Astrocyte (in vitro differentiated cells and primary cell): Measurements from ENCODE around the gene ATL1. TPM values are rescaled to one million over a fixed set of nuclear protein-coding genes. Genes with fewer than 3 reads are reported as not detected.

Experiments used
- DNase-seq: peaks from one replicate; pipeline ENCODE4 v3.0.0-alpha.2; 2010; ENCODE audit warnings: low read depth
- FAIRE-seq: peaks from 2 replicates; lab custom pipeline; 2011; peaks lifted over from hg19 to GRCh38; lab: Jason Lieb, UNC
- H2AFZ ChIP-seq: 2 replicates; pipeline ENCODE4 v1.6.0; 2012; ENCODE audit warnings: low read depth, low read length, inconsistent platforms
- H3K27ac ChIP-seq: 2 replicates; pipeline ENCODE4 v1.5.1; 2011; ENCODE audit warnings: low read depth, low read length, inconsistent platforms
- H3K27me3 ChIP-seq: 2 replicates; pipeline ENCODE4 v1.6.0; 2011; ENCODE audit warnings: low read length, inconsistent platforms; ENCODE audit not compliant: insufficient read depth
- H3K36me3 ChIP-seq: 2 replicates; pipeline ENCODE4 v1.5.1; 2011; ENCODE audit warnings: low read length, inconsistent platforms; ENCODE audit not compliant: insufficient read depth
- H3K4me1 ChIP-seq: 2 replicates; pipeline ENCODE4 v1.5.1; 2011; ENCODE audit warnings: low read length, inconsistent platforms; ENCODE audit not compliant: insufficient read depth
- H3K4me2 ChIP-seq: 2 replicates; pipeline ENCODE4 v1.6.0; 2012; ENCODE audit warnings: low read length, inconsistent platforms
- H3K4me3 ChIP-seq: 2 replicates; pipeline ENCODE4 v1.5.1; 2011; ENCODE audit warnings: low read depth, mild to moderate bottlenecking, low read length, inconsistent platforms; ENCODE audit not compliant: insufficient read depth
- H3K79me2 ChIP-seq: 2 replicates; pipeline ENCODE4 v1.6.0; 2012; ENCODE audit warnings: mild to moderate bottlenecking, low read length, inconsistent platforms; ENCODE audit not compliant: insufficient read depth
- H3K9ac ChIP-seq: 2 replicates; pipeline ENCODE4 v1.6.0; 2012; ENCODE audit warnings: mild to moderate bottlenecking, low read length, inconsistent platforms
- H3K9me3 ChIP-seq: 2 replicates; pipeline ENCODE4 v1.5.1; 2012; ENCODE audit warnings: low read depth, mild to moderate bottlenecking, low read length, inconsistent platforms; ENCODE audit not compliant: insufficient read depth
- H4K20me1 ChIP-seq: 2 replicates; pipeline ENCODE4 v1.6.0; 2012; ENCODE audit warnings: low read length, inconsistent platforms; ENCODE audit not compliant: insufficient read depth
- H3K27ac Mint-ChIP-seq: one replicate; pipeline ENCODE4 v1.8.0; 2021; ENCODE audit warnings: mild to moderate bottlenecking, mixed read lengths; ENCODE audit not compliant: unreplicated experiment
- H3K27me3 Mint-ChIP-seq: one replicate; pipeline ENCODE4 v1.8.0; 2021; ENCODE audit warnings: low read depth, mixed read lengths; ENCODE audit not compliant: unreplicated experiment
- H3K36me3 Mint-ChIP-seq: one replicate; pipeline ENCODE4 v1.8.0; 2021; ENCODE audit warnings: low read depth, mixed read lengths; ENCODE audit not compliant: unreplicated experiment
- H3K4me1 Mint-ChIP-seq: one replicate; pipeline ENCODE4 v1.8.0; 2021; ENCODE audit warnings: low read depth, mixed read lengths; ENCODE audit not compliant: unreplicated experiment
- H3K4me3 Mint-ChIP-seq: one replicate; pipeline ENCODE4 v1.8.0; 2021; ENCODE audit warnings: mild to moderate bottlenecking, moderate library complexity, mixed read lengths; ENCODE audit not compliant: unreplicated experiment
- H3K9me3 Mint-ChIP-seq: one replicate; pipeline ENCODE4 v1.8.0; 2021; ENCODE audit warnings: mild to moderate bottlenecking, mixed read lengths; ENCODE audit not compliant: unreplicated experiment
- CTCF ChIP-seq: IDR thresholded peaks from 2 replicates; pipeline ENCODE4 v1.5.1; 2011; ENCODE audit warnings: low read depth, mild to moderate bottlenecking, inconsistent platforms, low read length, moderate library complexity; ENCODE audit not compliant: insufficient read depth
- EZH2 ChIP-seq: IDR thresholded peaks from 2 replicates; pipeline ENCODE4 v1.6.1; 2012; ENCODE audit warnings: mild to moderate bottlenecking, low read length, inconsistent platforms; ENCODE audit not compliant: insufficient read depth
- total RNA-seq: library from RNA; stranded (reverse); gene quantifications from 2 replicates; pipeline ENCODE4 v1.2.1, GENCODE V29; 2021

ATL1 gene
- total RNA-seq, 1 donor from 2014 or later, result 15.8 TPM

GRCh38 chr14:50560931-50561285 lies 963 bp downstream of the ATL1 start:
- peak overlapping the region; percentile 79 for H3K4me3 ChIP-seq
- no peaks in the 10 kb centered on the region for H3K9me3 Mint-ChIP-seq
- no peak for FAIRE-seq
- no peaks in the 10 kb centered on the region for H3K27me3 Mint-ChIP-seq
- no peaks in the 10 kb centered on the region for H3K36me3 ChIP-seq
- H2AFZ ChIP-seq, result peak overlapping the region; percentile 99
- no peaks in the 10 kb centered on the region for H3K79me2 ChIP-seq
- DNase-seq, result peak; percentile 64
- peak overlapping the region; percentile 33 for H3K27ac ChIP-seq
- peak overlapping the region; percentile 86 for H3K4me3 Mint-ChIP-seq
- H3K4me1 Mint-ChIP-seq, result no peaks in the 10 kb centered on the region
- TF ChIP-seq CTCF, result no peak
- TF ChIP-seq EZH2, result no peak
- peak overlapping the region; percentile 99 for H3K4me2 ChIP-seq
- H3K9ac ChIP-seq, result peak overlapping the region; percentile 74
- peaks cover 9% of the 10 kb centered on the region for H3K4me1 ChIP-seq
- H4K20me1 ChIP-seq, result no peaks in the 10 kb centered on the region
- no peaks in the 10 kb centered on the region for H3K36me3 Mint-ChIP-seq
- no peaks in the 10 kb centered on the region for H3K9me3 ChIP-seq
- H3K27me3 ChIP-seq, result peaks cover 3% of the 10 kb centered on the region
- peak overlapping the region; percentile 11 for H3K27ac Mint-ChIP-seq

- H4K20me1 ChIP-seq, result no peaks in the 10 kb centered on the region
- no peaks in the 10 kb centered on the region for H3K36me3 ChIP-seq
- no peak overlapping the region for H3K27ac ChIP-seq
- FAIRE-seq (no peak), DNase-seq (no peak)
- Mint-ChIP-seq H3K9me3 (no peaks in the 10 kb centered on the region), H3K27ac (no peak overlapping the region), H3K4me3 (no peak overlapping the region), H3K27me3 (no peaks in the 10 kb centered on the region), H3K4me1 (no peaks in the 10 kb centered on the region), H3K36me3 (no peaks in the 10 kb centered on the region)
- no peaks in the 10 kb centered on the region for H3K27me3 ChIP-seq
- peaks cover 9% of the 10 kb centered on the region for H3K4me1 ChIP-seq
- H3K79me2 ChIP-seq, result no peaks in the 10 kb centered on the region
- H3K4me3 ChIP-seq, result no peak overlapping the region
- no peaks in the 10 kb centered on the region for H3K9me3 ChIP-seq
- no peak overlapping the region for H3K4me2 ChIP-seq
- no peak overlapping the region for H2AFZ ChIP-seq
- H3K9ac ChIP-seq, result no peak overlapping the region
- no peak for TF ChIP-seq EZH2
These were observed 2.9 kb downstream of the ATL1 start for GRCh38 chr14:50562841-50563240.

GRCh38 chr14:50569714-50570274 lies 9.8 kb downstream of the ATL1 start:
- Histone ChIP-seq H3K36me3 (no peaks in the 10 kb centered on the region), H2AFZ (no peak overlapping the region), H3K27me3 (no peaks in the 10 kb centered on the region), H3K4me2 (no peak overlapping the region), H3K79me2 (no peaks in the 10 kb centered on the region), H3K9ac (no peak overlapping the region), H3K4me1 (no peaks in the 10 kb centered on the region), H3K4me3 (no peak overlapping the region), H3K9me3 (peaks cover 4% of the 10 kb centered on the region), H3K27ac (no peak overlapping the region), H4K20me1 (no peaks in the 10 kb centered on the region)
- FAIRE-seq (no peak), DNase-seq (no peak)
- H3K4me1 Mint-ChIP-seq, result peaks cover 3% of the 10 kb centered on the region
- peaks cover 13% of the 10 kb centered on the region for H3K9me3 Mint-ChIP-seq
- no peak overlapping the region for H3K27ac Mint-ChIP-seq
- H3K4me3 Mint-ChIP-seq, result no peak overlapping the region
- H3K36me3 Mint-ChIP-seq, result peaks cover 3% of the 10 kb centered on the region
- H3K27me3 Mint-ChIP-seq, result no peaks in the 10 kb centered on the region
- TF ChIP-seq EZH2, result no peak
- no peak for TF ChIP-seq CTCF
